RPMI7951 (cell line): ENCODE measurements around the gene NCK1. TPM values are rescaled to one million over a fixed set of nuclear protein-coding genes. Genes with fewer than 3 reads are reported as not detected.
A peak's percentile ranks its signal among the peaks of the same experiment; 100 is the strongest.
"Not testable (repeated sequence)": the region's sequence is repeated elsewhere in the genome, so short reads cannot be mapped to it uniquely, and the experiment has no call there.

ENCODE experiments used
- DNase-seq: peaks from one replicate; pipeline ENCODE4 v3.0.0-alpha.2; 2012; ENCODE audit warnings: low read depth
- total RNA-seq: library from RNA; depleted of rRNA; stranded (reverse); fragments of >200 nt; shearing (Covaris generic); gene quantifications from 2 replicates; pipeline ENCODE4 v1.2.3, GENCODE V29; 2014

NCK1 gene
- total RNA-seq, 1 experiment from 2014 or later, result 35.8 TPM

- DNase-seq, result peak; percentile 60
Observed at GRCh38 chr3:136862617-136863322, 762 bp downstream of the NCK1 start.

- DNase-seq, result no peak
Observed at GRCh38 chr3:136869282-136869681, 7.3 kb downstream of the NCK1 start.

GRCh38 chr3:136872258-136872657 is 10.2 kb downstream of the NCK1 start:
- not testable (repeated sequence) for DNase-seq

GRCh38 chr3:136879510-136879909 is 17.5 kb downstream of the NCK1 start:
- DNase-seq, result not testable (repeated sequence)

DNA sequence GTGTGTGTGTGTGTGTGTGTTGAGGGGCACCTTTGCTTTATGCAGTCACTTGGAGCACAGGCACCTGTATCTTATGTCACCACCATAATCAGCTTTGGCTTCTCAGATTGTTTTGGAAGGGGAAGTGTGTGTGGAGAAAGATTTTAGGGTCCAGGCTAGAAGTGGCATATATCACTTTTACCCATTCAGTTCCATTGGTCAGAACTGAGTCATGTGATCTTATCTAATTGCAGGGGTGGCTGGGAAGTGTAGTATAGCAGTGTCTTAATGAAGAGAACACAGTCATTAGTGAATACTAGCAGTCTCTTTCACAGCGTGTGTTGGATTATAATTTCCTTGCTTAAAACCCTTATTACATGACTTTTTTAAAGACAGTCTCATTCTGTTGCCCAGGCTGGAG is 20.6 kb downstream of the NCK1 start:
- no peak for DNase-seq

- no peak for DNase-seq
Observed at GRCh38 chr3:136883967-136884720, 22.1 kb downstream of the NCK1 start.

DNA sequence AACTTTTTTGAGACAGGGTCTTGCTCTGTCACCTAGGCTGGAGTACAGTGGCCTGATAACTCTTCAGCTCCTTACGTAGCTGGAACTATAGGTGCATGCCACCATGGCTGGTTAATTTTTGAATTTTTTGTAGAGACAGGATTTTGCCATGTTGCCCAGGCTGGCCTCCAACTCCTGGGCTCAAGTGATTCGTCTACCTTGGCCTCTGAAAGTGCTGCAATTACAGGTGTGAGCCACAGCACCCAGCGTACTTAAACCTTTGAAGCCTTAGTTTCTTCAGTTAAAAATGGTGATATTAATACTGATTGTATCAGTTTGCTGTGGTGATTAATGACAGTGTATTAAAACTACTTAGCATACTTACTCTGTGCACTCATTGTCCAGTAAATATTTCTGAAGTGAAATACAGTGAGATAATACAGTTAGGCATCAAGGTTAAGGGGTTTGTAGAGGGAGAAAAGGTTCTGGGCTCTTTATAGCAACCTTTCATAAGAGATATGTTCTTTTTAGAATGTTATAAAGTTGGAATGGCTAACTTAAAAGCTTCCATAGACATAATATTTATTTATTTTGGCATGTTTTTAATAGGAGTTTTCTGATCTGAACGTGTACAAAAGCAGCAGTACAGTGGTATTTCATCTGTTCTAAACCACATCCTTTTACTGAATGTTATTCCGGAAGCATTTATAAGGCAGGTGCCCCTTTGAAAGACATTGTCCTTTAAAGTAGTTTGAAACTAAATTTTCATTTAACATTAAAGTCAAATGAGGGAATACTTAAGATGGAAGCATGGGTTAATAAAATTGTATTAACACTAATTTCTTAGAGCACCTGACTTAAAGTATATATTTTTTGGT is 23.6 kb downstream of the NCK1 start:
- DNase-seq, result no peak

- DNase-seq, result no peak
Observed at GRCh38 chr3:136889947-136890346, 27.9 kb downstream of the NCK1 start.

- DNase-seq, result no peak
Observed at GRCh38 chr3:136891934-136892855, 30.2 kb downstream of the NCK1 start.

- DNase-seq, result peak; percentile 35
Observed at GRCh38 chr3:136893848-136894443, 31.9 kb downstream of the NCK1 start.

- not testable (repeated sequence) for DNase-seq
Observed at GRCh38 chr3:136897171-136897570, 35.2 kb downstream of the NCK1 start.

GRCh38 chr3:136898549-136898948 is 36.5 kb downstream of the NCK1 start:
- no peak for DNase-seq

GRCh38 chr3:136898954-136899353 is 36.9 kb downstream of the NCK1 start:
- DNase-seq, result no peak

DNA sequence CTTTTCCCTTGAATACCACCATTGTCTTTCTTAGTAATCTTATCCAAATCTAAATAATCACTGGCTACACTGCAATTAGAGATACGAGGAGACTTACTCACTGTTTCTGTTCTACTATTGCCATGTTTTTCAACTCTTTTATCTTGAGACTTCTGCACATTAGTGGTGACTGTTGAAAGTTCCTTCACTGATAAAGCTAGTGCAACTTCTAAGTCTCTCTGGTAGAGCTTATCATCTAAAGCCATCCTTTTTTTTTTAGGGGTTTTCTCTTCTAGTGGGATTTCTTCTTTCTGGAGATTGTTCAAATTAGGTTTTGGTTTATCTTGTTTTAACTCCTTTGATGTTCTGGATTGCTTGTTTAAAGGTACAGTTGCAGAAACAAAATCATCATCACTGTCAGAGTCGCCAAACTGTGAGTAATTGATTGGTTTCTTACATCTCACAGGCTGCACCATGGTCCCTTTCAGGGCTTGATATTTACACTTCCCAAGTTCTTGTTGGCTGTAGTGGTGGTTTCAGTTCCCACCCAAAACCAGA is 37.7 kb downstream of the NCK1 start:
- DNase-seq, result peak; percentile 14

GRCh38 chr3:136900694-136901093 is 38.7 kb downstream of the NCK1 start:
- DNase-seq, result not testable (repeated sequence)

DNA sequence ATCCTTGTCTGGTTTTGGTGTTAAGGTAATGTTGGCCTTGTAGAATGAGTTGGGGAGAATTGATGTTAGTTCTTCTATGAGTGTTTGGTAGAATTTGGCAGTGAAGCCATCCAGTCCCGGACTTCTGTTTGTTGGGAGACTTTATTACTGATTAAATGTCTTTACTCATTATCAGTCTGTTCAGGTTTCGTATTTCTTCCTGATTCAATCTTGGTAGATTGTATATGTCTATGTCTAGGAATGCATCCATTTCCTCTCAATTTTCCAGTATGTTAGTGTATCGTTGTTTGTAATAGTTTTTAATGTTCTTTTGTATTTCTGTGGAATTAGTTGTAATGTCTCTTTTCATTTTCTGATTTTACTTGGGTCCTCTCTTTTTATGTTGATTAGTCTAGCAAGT is 39.4 kb downstream of the NCK1 start:
- DNase-seq, result no peak

DNA sequence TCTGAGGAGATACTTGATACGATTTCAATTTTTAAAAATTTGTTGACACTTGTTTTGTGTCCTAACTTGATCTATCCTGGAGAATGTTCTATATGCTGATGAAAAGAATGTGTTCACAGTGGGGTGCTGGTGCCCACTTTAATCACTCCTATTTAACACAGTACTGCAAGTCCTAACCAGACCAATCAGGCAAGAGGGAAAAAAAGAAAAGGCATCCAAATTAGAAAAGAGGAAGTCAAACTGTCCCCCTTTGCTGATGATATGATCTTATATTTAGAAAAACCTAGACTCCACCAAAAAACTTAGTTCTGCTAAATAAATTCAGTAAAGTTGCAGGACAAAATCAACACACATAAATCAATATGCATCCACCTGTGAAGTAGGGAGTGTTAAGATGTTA is 40.5 kb downstream of the NCK1 start:
- DNase-seq, result not testable (repeated sequence)

- no peak for DNase-seq
Observed at GRCh38 chr3:136903899-136904298, 41.9 kb downstream of the NCK1 start.

GRCh38 chr3:136904746-136905145 is 42.7 kb downstream of the NCK1 start:
- DNase-seq, result no peak

GRCh38 chr3:136905549-136905948 is 43.5 kb downstream of the NCK1 start:
- no peak for DNase-seq

DNA sequence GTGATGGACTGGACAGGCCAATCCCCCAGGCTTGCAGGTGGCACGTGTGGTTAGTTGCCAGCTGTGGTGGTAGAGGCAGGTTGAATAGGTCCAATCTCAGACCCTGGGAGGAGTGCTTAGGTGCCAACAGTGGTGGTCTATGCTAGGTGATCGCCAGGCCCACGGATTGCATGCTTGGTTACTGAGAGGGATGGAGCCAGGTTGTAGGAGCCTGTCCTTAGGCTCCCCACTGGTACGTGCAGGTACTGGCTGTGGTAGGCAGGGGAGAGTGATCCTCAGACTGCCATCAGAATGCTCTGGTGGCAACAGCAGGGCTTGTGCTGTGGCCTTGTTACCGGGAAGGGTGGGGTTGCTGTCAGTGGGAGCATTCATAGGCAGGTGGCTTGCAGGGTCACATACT is 44.7 kb downstream of the NCK1 start:
- no peak for DNase-seq
